Neural cell (in vitro differentiated cells): ENCODE data around the gene POLR3E. TPM values are rescaled to one million over a fixed set of nuclear protein-coding genes. Genes with fewer than 3 reads are reported as not detected.

Source experiments
- H2AFZ ChIP-seq: fragments of 200-600, 300-800 bp; sonication (generic), shearing (Covaris generic); 2 replicates; pipeline ENCODE4 v1.6.0; 2014; ENCODE audit warnings: low read depth, mild to moderate bottlenecking, antibody characterized with exemption, low read length, moderate library complexity
- H3F3A ChIP-seq: fragments of 200-600 bp; shearing (Covaris generic); 2 replicates; pipeline ENCODE4 v1.6.1; 2016; ENCODE audit warnings: mild to moderate bottlenecking, moderate library complexity, mixed read lengths, antibody characterized with exemption, low read length; ENCODE audit not compliant: insufficient read depth, poor library complexity, severe bottlenecking
- H3K27ac ChIP-seq: fragments of 200-600, 300-800 bp; sonication (generic), shearing (Covaris generic); 2 replicates; pipeline ENCODE4 v1.5.1; 2014; ENCODE audit warnings: mild to moderate bottlenecking, low read length, moderate library complexity
- H3K27me3 ChIP-seq: fragments of 300-800, 200-600 bp; sonication (generic), shearing (Covaris generic); 2 replicates; pipeline ENCODE4 v1.6.0; 2014; ENCODE audit warnings: mild to moderate bottlenecking, low read depth, low read length, moderate library complexity; ENCODE audit not compliant: insufficient read depth
- H3K36me3 ChIP-seq: fragments of 300-800, 200-600 bp; sonication (generic), shearing (Covaris generic); 2 replicates; pipeline ENCODE4 v1.5.1; 2014; ENCODE audit warnings: mild to moderate bottlenecking, antibody characterized with exemption, low read length, moderate library complexity; ENCODE audit not compliant: insufficient read depth
- H3K4me2 ChIP-seq: fragments of 300-800, 200-600 bp; sonication (generic), shearing (Covaris generic); 2 replicates; pipeline ENCODE4 v1.6.0; 2014; ENCODE audit warnings: mild to moderate bottlenecking, low read length
- H3K4me3 ChIP-seq: fragments of 300-800, 200-600 bp; sonication (generic), shearing (Covaris generic); 2 replicates; pipeline ENCODE4 v1.5.1; 2014; ENCODE audit warnings: mild to moderate bottlenecking, low read length, moderate library complexity
- H3K79me2 ChIP-seq: fragments of 200-600 bp; shearing (Covaris generic); replicated peaks from 2 replicates; pipeline ENCODE4 v1.6.0; 2014; ENCODE audit warnings: mild to moderate bottlenecking, low read length, moderate library complexity; ENCODE audit not compliant: insufficient read depth
- H3K9ac ChIP-seq: fragments of 300-800, 200-600 bp; sonication (generic), shearing (Covaris generic); 2 replicates; pipeline ENCODE4 v1.6.1; 2016; ENCODE audit warnings: mild to moderate bottlenecking, low read length, mixed read lengths
- H3K9me2 ChIP-seq: fragments of 200-600 bp; shearing (Covaris generic); 2 replicates; pipeline ENCODE4 v1.6.1; 2016; ENCODE audit warnings: mild to moderate bottlenecking, low read length, mixed read lengths; ENCODE audit not compliant: insufficient read depth
- H3K9me3 ChIP-seq: fragments of 200-600, 300-800 bp; sonication (generic), shearing (Covaris generic); 2 replicates; pipeline ENCODE4 v1.6.1; 2016; ENCODE audit warnings: mild to moderate bottlenecking, mixed run types, low read length, moderate library complexity, mixed read lengths
- H4K20me1 ChIP-seq: fragments of 200-600 bp; shearing (Covaris generic); 2 replicates; pipeline ENCODE4 v1.6.1; 2016; ENCODE audit warnings: mild to moderate bottlenecking, mixed run types; ENCODE audit not compliant: insufficient read depth
- EP300 ChIP-seq: fragments of 450-650 bp; conservative IDR thresholded peaks from 2 replicates; pipeline ENCODE4 v1.6.1; 2014; ENCODE audit warnings: antibody characterized with exemption, mild to moderate bottlenecking, moderate library complexity; ENCODE audit not compliant: poor library complexity, severe bottlenecking
- EZH2 ChIP-seq: fragments of 200-600, 300-800 bp; shearing (Covaris generic), sonication (generic); IDR thresholded peaks from 2 replicates; pipeline ENCODE4 v1.6.1; 2014; ENCODE audit warnings: antibody characterized with exemption, low read length, borderline replicate concordance, mild to moderate bottlenecking; ENCODE audit not compliant: insufficient read depth, poor library complexity, severe bottlenecking
- MXI1 ChIP-seq: fragments of 450-650 bp; conservative IDR thresholded peaks from 2 replicates; pipeline ENCODE4 v1.6.1; 2014; ENCODE audit warnings: antibody characterized with exemption, mild to moderate bottlenecking; ENCODE audit not compliant: poor library complexity, severe bottlenecking
- POLR2AphosphoS5 ChIP-seq: IDR thresholded peaks from 2 replicates; pipeline ENCODE4 v1.6.1; 2012
- RAD21 ChIP-seq: fragments of 450-650 bp; conservative IDR thresholded peaks from 2 replicates; pipeline ENCODE4 v1.6.1; 2014; ENCODE audit warnings: antibody characterized with exemption, mild to moderate bottlenecking, moderate library complexity
- SMC3 ChIP-seq: fragments of 450-650 bp; conservative IDR thresholded peaks from 2 replicates; pipeline ENCODE4 v1.6.1; 2014; ENCODE audit warnings: antibody characterized with exemption, mild to moderate bottlenecking, moderate library complexity; ENCODE audit not compliant: poor library complexity
- TAF1 ChIP-seq: IDR thresholded peaks from 2 replicates; pipeline ENCODE4 v1.6.1; 2012; ENCODE audit warnings: low read depth
- polyA plus RNA-seq: library from polyadenylated mRNA; depleted of rRNA; stranded (reverse); fragments of >200 nt; gene quantifications from 2 replicates; pipeline ENCODE4 v1.2.3, GENCODE V29; 2014
- TF ChIP-seq, protein P1 (sequence below): IDR thresholded peaks from 2 replicates; pipeline ENCODE4 v1.6.1; 2012; ENCODE audit warnings: borderline replicate concordance
- TF ChIP-seq, protein P2 (sequence below): fragments of 450-650 bp; IDR thresholded peaks from 2 replicates; pipeline ENCODE4 v1.5.1; 2014; ENCODE audit warnings: antibody characterized with exemption, mild to moderate bottlenecking, moderate library complexity; ENCODE audit not compliant: poor library complexity, severe bottlenecking

The POLR3E gene
- polyA plus RNA-seq, 1 donor from 2014 or later = 47.4 TPM

DNA sequence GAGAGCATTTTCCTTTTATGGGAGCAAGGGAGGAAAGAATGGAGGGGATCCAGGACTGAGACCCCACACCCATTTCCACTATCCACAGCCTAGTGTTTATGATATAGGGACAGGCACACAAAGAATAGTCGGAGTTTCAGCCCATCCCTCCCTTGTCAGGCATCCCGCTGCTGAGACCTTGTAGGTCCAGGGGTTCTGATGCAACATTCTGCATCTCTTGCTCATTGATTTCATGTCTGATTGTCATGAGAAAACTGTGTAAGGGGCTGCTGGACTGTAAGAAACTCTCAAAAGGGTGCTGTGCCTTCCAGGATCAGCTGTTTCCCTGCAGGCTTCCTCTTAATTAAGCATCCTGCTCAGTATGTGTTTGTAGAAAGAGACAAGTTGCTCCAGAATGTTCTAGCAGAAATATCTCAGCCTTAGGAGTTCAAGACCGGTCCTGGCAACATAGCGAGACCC lies 5.3 kb upstream of the POLR3E start:
- TF ChIP-seq RAD21 (no peak), EP300 (no peak), EZH2 (no peak), TAF1 (no peak), MXI1 (no peak), SMC3 (no peak), POLR2AphosphoS5 (no peak)
- TF ChIP-seq, protein P1, sequence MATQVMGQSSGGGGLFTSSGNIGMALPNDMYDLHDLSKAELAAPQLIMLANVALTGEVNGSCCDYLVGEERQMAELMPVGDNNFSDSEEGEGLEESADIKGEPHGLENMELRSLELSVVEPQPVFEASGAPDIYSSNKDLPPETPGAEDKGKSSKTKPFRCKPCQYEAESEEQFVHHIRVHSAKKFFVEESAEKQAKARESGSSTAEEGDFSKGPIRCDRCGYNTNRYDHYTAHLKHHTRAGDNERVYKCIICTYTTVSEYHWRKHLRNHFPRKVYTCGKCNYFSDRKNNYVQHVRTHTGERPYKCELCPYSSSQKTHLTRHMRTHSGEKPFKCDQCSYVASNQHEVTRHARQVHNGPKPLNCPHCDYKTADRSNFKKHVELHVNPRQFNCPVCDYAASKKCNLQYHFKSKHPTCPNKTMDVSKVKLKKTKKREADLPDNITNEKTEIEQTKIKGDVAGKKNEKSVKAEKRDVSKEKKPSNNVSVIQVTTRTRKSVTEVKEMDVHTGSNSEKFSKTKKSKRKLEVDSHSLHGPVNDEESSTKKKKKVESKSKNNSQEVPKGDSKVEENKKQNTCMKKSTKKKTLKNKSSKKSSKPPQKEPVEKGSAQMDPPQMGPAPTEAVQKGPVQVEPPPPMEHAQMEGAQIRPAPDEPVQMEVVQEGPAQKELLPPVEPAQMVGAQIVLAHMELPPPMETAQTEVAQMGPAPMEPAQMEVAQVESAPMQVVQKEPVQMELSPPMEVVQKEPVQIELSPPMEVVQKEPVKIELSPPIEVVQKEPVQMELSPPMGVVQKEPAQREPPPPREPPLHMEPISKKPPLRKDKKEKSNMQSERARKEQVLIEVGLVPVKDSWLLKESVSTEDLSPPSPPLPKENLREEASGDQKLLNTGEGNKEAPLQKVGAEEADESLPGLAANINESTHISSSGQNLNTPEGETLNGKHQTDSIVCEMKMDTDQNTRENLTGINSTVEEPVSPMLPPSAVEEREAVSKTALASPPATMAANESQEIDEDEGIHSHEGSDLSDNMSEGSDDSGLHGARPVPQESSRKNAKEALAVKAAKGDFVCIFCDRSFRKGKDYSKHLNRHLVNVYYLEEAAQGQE = no peak
- TF ChIP-seq, protein P2, sequence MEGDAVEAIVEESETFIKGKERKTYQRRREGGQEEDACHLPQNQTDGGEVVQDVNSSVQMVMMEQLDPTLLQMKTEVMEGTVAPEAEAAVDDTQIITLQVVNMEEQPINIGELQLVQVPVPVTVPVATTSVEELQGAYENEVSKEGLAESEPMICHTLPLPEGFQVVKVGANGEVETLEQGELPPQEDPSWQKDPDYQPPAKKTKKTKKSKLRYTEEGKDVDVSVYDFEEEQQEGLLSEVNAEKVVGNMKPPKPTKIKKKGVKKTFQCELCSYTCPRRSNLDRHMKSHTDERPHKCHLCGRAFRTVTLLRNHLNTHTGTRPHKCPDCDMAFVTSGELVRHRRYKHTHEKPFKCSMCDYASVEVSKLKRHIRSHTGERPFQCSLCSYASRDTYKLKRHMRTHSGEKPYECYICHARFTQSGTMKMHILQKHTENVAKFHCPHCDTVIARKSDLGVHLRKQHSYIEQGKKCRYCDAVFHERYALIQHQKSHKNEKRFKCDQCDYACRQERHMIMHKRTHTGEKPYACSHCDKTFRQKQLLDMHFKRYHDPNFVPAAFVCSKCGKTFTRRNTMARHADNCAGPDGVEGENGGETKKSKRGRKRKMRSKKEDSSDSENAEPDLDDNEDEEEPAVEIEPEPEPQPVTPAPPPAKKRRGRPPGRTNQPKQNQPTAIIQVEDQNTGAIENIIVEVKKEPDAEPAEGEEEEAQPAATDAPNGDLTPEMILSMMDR = no peak
- Histone ChIP-seq H3K27me3 (no peaks in the 10 kb centered on the region), H3K4me3 (no peak overlapping the region), H3K9ac (no peak overlapping the region), H3K27ac (no peak overlapping the region), H4K20me1 (no peaks in the 10 kb centered on the region), H3K79me2 (no peaks in the 10 kb centered on the region), H3K9me2 (no peaks in the 10 kb centered on the region), H3K36me3 (no peaks in the 10 kb centered on the region), H3F3A (no peaks in the 10 kb centered on the region), H3K4me2 (no peak overlapping the region), H3K9me3 (no peaks in the 10 kb centered on the region), H2AFZ (no peak overlapping the region)

DNA sequence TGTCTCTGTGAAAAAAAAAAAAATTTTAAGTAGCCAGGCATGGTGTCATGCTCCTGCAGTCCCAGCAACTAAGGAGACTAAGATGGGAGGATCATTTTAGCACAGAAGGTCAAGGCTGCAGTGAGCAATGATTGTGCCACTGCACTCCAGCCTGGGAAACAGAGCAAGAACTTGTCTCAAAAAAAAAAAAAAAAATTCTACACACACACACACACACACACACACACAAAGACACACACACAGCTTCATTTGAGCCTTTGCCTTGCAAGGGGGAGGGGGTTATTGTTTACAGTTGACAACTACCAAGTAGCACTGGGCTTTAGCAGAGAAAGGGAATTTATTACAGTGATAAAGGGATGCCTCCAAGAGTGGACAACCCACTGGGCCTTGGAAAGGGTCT lies 4.9 kb upstream of the POLR3E start:
- H3K27ac ChIP-seq = no peak overlapping the region
- H3K4me3 ChIP-seq = no peak overlapping the region
- no peak overlapping the region for H3K9ac ChIP-seq
- no peaks in the 10 kb centered on the region for H3K36me3 ChIP-seq
- no peak overlapping the region for H3K4me2 ChIP-seq
- TF ChIP-seq, protein P1 = no peak
- TF ChIP-seq EZH2 (no peak), RAD21 (no peak), EP300 (no peak), SMC3 (no peak), MXI1 (no peak), TAF1 (no peak), POLR2AphosphoS5 (no peak)
- TF ChIP-seq, protein P2 = no peak
- no peaks in the 10 kb centered on the region for H3K9me2 ChIP-seq
- H3K79me2 ChIP-seq = no peaks in the 10 kb centered on the region
- H3K9me3 ChIP-seq = no peaks in the 10 kb centered on the region
- H3F3A ChIP-seq = no peaks in the 10 kb centered on the region
- no peaks in the 10 kb centered on the region for H4K20me1 ChIP-seq
- H3K27me3 ChIP-seq = no peaks in the 10 kb centered on the region
- no peak overlapping the region for H2AFZ ChIP-seq
